Prostate gland (tissue), 2 donors: ENCODE data around the gene SMARCA1. TPM values are rescaled to one million over a fixed set of nuclear protein-coding genes. Genes with fewer than 3 reads are reported as not detected.

Experiments used
- DNase-seq: peaks from one replicate; pipeline ENCODE4 v3.0.0-alpha.2; 2019; ENCODE audit warnings: low spot score
- H3K27ac ChIP-seq, 2 donors: fragments of 200-600 bp; sonication (generic); 2 replicates each; pipeline ENCODE4 v1.5.1; 2017 to 2019
- H3K27me3 ChIP-seq: fragments of 200-600 bp; sonication (generic); replicated peaks from 2 replicates; pipeline ENCODE4 v1.5.1; 2019; ENCODE audit not compliant: insufficient read depth
- H3K36me3 ChIP-seq, 2 donors: fragments of 200-600 bp; sonication (generic); 1 replicate in 1 of 2; 2 replicates in 1 of 2; pipeline versions ENCODE4 v1.5.1 to v1.8.1; 2017 to 2019
- H3K4me1 ChIP-seq: fragments of 200-600 bp; sonication (generic); replicated peaks from 2 replicates; pipeline ENCODE4 v1.5.1; 2019
- H3K4me3 ChIP-seq, 2 donors: fragments of 200-600 bp; sonication (generic); 2 replicates each; pipeline ENCODE4 v1.5.1; 2017 to 2019
- H3K9me3 ChIP-seq: fragments of 200-600 bp; sonication (generic); 2 replicates; pipeline ENCODE4 v1.5.1; 2017
- POLR2A ChIP-seq: fragments of 450-650 bp; IDR thresholded peaks from one replicate; pipeline ENCODE4 v1.6.1; 2016; ENCODE audit warnings: antibody characterized with exemption, mild to moderate bottlenecking
- POLR2AphosphoS5 ChIP-seq: sonication (generic); formaldehyde crosslinking; IDR thresholded peaks from one replicate; pipeline ENCODE4 v1.6.1; 2017; ENCODE audit warnings: antibody characterized with exemption
- WGBS: methylation state at CpG from one replicate; pipeline ENCODE4 v1.1.5; 2018; 5-methylcytosine and 5-hydroxymethylcytosine counted together
- intact Hi-C: fragments of 100-400 bp; cut with DNase I; formaldehyde crosslinking; loops from one replicate; pipeline ENCODE4 v1.14.2; 2022
- total RNA-seq, 2 donors: library from RNA; depleted of rRNA; stranded (reverse); fragments of >200 nt; gene quantifications; one replicate each; pipeline ENCODE4 v1.1.0, GENCODE V29; 2016
- TF ChIP-seq, protein P1 (sequence below), 4 experiments: fragments of 200-600 bp in 2 of 4; fragments of 450-650 bp in 2 of 4; sonication (generic) in 2 of 4; IDR thresholded peaks; 1 replicate in 3 of 4; 2 replicates in 1 of 4; pipeline ENCODE4 v1.5.1; 2016 to 2019; ENCODE audit warnings: antibody characterized with exemption in 4 of 4, mild to moderate bottlenecking in 2 of 4, moderate library complexity in 2 of 4

The SMARCA1 gene
- total RNA-seq, 2 donors from 2014 or later: 41.9 to 157 TPM

DNA sequence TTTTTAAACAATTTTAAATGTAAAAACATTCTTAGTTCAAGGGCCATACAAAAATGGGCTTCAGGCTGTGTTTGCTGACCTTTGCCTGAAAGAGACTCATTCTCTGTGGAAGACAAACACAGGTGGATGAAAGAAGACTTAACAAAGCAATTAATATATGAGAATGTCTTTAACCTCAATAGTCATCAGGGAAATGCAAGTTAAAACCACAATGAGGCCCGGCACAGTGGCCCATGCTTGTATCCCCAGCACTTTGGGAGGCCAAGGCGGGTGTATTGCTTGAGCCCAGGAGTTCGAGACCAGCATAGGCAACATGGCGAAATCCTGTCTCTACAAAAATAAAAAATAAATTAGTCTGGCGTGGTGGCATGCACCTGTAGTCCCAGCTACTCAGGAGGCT lies 7.1 kb upstream of the SMARCA1 start:
- H3K4me1 ChIP-seq: no peaks in the 10 kb centered on the region

DNA sequence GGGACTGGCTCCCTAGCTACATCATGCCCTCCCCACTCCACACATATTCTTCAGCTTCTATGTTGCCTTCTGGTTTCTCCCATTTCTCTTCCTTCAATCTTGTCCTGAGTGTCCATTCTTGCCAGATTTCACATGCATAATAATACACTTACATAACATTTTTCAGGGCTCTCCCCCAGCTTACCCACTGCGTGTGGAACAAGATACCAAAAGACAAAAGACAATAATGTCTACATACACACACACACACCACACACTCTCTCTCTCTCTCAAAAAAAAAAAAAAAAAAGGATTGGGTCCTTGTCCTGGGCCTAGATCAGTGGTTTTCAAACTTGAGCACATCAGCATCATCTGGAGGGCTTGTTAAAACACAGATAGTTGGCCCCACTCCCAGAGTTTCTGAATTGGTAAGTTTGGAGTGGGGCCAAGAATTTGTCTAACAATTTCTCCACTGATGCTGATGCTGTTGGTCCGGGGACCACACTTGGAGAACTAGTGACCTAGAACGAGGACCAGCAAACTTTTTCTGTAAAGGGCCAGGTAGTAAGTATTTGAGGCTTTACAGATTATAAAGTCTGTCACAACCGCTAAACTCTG lies 6.5 kb upstream of the SMARCA1 start:
- H3K27ac ChIP-seq: no peak overlapping the region
- intact Hi-C loops: no loop called here

More for the DNA sequence above, 7.1 kb upstream of the SMARCA1 start:
- 78% methylated on average over 5 of the region's 5 CpGs for WGBS
- Histone ChIP-seq H3K27ac (no peak overlapping the region), H3K9me3 (no peaks in the 10 kb centered on the region), H3K4me3 (no peak overlapping the region), H3K27me3 (no peaks in the 10 kb centered on the region), H3K36me3 (no peaks in the 10 kb centered on the region)
- TF ChIP-seq POLR2AphosphoS5: no peak
- TF ChIP-seq, protein P1, sequence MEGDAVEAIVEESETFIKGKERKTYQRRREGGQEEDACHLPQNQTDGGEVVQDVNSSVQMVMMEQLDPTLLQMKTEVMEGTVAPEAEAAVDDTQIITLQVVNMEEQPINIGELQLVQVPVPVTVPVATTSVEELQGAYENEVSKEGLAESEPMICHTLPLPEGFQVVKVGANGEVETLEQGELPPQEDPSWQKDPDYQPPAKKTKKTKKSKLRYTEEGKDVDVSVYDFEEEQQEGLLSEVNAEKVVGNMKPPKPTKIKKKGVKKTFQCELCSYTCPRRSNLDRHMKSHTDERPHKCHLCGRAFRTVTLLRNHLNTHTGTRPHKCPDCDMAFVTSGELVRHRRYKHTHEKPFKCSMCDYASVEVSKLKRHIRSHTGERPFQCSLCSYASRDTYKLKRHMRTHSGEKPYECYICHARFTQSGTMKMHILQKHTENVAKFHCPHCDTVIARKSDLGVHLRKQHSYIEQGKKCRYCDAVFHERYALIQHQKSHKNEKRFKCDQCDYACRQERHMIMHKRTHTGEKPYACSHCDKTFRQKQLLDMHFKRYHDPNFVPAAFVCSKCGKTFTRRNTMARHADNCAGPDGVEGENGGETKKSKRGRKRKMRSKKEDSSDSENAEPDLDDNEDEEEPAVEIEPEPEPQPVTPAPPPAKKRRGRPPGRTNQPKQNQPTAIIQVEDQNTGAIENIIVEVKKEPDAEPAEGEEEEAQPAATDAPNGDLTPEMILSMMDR (IDR thresholded peaks at IDR 0.05): no peak
- TF ChIP-seq POLR2A: no peak
- intact Hi-C loops: no loop called here
- DNase-seq: no peak

DNA sequence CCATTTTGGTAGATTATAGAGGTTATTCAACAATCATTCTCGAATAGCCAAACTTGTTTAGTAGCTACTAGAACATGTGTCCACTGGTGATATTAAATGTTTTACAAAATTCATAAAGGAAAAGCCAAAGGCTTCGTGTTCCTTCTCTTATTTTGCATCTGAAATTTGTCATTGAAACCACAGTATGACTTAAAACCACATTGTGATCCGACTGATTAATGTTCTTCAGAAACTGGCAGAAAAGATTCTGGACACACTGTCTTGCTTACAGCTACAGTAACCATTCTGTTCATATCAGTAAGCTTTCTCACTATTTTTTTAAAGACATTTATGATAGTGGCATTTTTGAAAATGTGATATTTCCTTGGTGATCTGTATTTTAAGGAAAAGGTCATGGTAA lies 2.6 kb upstream of the SMARCA1 start:
- WGBS: 70% methylated on average over 3 of the region's 3 CpGs
- H3K36me3 ChIP-seq: no peaks in the 10 kb centered on the region
- H3K27ac ChIP-seq: no peak overlapping the region
- DNase-seq: no peak
- no peaks in the 10 kb centered on the region for H3K27me3 ChIP-seq
- H3K4me1 ChIP-seq: no peaks in the 10 kb centered on the region
- H3K4me3 ChIP-seq: no peak overlapping the region
- TF ChIP-seq POLR2AphosphoS5: no peak
- TF ChIP-seq POLR2A: no peak
- TF ChIP-seq, protein P1 (IDR thresholded peaks at IDR 0.05): no peak
- intact Hi-C loops: no loop called here
- H3K9me3 ChIP-seq: no peaks in the 10 kb centered on the region

More for the DNA sequence above, 6.5 kb upstream of the SMARCA1 start:
- H3K27me3 ChIP-seq: no peaks in the 10 kb centered on the region
- H3K4me1 ChIP-seq: no peaks in the 10 kb centered on the region
- DNase-seq: no peak
- 18% methylated on average over 4 of the region's 4 CpGs for WGBS
- H3K9me3 ChIP-seq: no peaks in the 10 kb centered on the region
- H3K36me3 ChIP-seq: no peaks in the 10 kb centered on the region
- TF ChIP-seq POLR2AphosphoS5 (no peak), POLR2A (no peak)
- TF ChIP-seq, protein P1 (IDR thresholded peaks at IDR 0.05): no peak
- H3K4me3 ChIP-seq: no peak overlapping the region

DNA sequence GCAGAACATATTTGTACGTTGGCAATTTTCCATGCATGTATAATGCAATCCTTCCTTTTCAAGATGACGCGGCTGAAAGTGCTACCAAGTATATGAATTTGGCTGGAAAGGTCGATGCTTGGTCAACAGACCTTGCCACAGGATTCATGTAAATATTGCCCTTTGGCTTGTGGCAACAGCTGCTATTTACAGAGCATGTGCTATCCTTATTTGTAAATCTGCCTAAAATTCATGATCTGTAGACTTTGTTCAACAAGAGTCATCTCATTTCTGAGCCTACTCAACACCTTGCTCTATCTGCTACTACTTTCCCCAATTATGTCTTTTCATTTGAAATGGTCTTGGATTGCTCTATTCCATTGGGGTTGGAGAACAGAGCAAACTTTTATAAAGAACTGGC lies 1.9 kb upstream of the SMARCA1 start:
- Histone ChIP-seq H3K4me3 (no peak overlapping the region), H3K9me3 (no peaks in the 10 kb centered on the region), H3K36me3 (no peaks in the 10 kb centered on the region), H3K27ac (no peak overlapping the region), H3K4me1 (no peaks in the 10 kb centered on the region), H3K27me3 (no peaks in the 10 kb centered on the region)
- no peak for DNase-seq
- TF ChIP-seq, protein P1 (IDR thresholded peaks at IDR 0.05): no peak
- no peak for TF ChIP-seq POLR2AphosphoS5
- TF ChIP-seq POLR2A: no peak
- intact Hi-C loops: no loop called here
- WGBS: 47% methylated on average over 4 of the region's 4 CpGs

GRCh38 chrX:129524250-129524850 lies 1.1 kb upstream of the SMARCA1 start:
- H3K27me3 ChIP-seq: no peaks in the 10 kb centered on the region
- H3K4me1 ChIP-seq: no peaks in the 10 kb centered on the region
- no peaks in the 10 kb centered on the region for H3K9me3 ChIP-seq
- intact Hi-C loops: no loop called here
- 93% methylated on average over 3 of the region's 3 CpGs for WGBS
- DNase-seq: no peak
- H3K36me3 ChIP-seq: no peaks in the 10 kb centered on the region
- TF ChIP-seq POLR2AphosphoS5 (no peak), POLR2A (no peak)
- TF ChIP-seq, protein P1 (IDR thresholded peaks at IDR 0.05): no peak
- no peak overlapping the region for H3K4me3 ChIP-seq
- H3K27ac ChIP-seq: no peak overlapping the region
